ENCODE results near the gene SPG11.

GRCh38 chr15:44574734-44575133 is 88.7 kb downstream of the SPG11 start:
- no peak for TF ChIP-seq POLR2A (IDR thresholded peaks at IDR 0.05; ENCODE audit: insufficient read depth in 1 of 2, low read depth in 2 of 2, low read length in 2 of 2)
- no peak for TF ChIP-seq ZNF781 (CRISPR knock-in tag; IDR thresholded peaks at IDR 0.05; ENCODE audit: borderline replicate concordance, not compliant biosample characterization)
- TF ChIP-seq ZNF24 (IDR thresholded peaks at IDR 0.05) = no peak
- TF ChIP-seq GATAD1 (CRISPR knock-in tag; IDR thresholded peaks at IDR 0.05) = no peak
- TF ChIP-seq FOXP4 (CRISPR knock-in tag; IDR thresholded peaks at IDR 0.05) = no peak
